HepG2 (cell line): Measurements from ENCODE around the gene PPP1R9A. TPM values are rescaled to one million over a fixed set of nuclear protein-coding genes. Genes with fewer than 3 reads are reported as not detected.

Experiments used
- ATAC-seq: fragments of 200-7000 bp; cut with Tn5 transposase; 3 replicates; pipeline ENCODE4 v1.9.1; 2020; ENCODE audit warnings: mild to moderate bottlenecking, moderate library complexity
- BruUV-seq: library from RNA; stranded (reverse); fragments of 400-500 nt; replicated peaks from 2 replicates; lab custom pipeline; 2021; lab: Mats Ljungman, UMichigan
- CTCF ChIA-PET: fragments of 300-600 bp; formaldehyde crosslinking; extraction: SDS; loops from one replicate; lab custom pipeline; 2021; ENCODE audit warnings: low total read pairs, inconsistent platforms, low intra/inter-chr PET ratio; lab: Yijun Ruan, JAX
- POLR2A ChIA-PET: fragments of 350-600 bp; sonication (Branson Sonifier 250); formaldehyde crosslinking; loops from one replicate; lab custom pipeline; 2020; ENCODE audit warnings: antibody characterized with exemption, inconsistent platforms; lab: Yijun Ruan, JAX
- DNase-seq: peaks from one replicate; pipeline ENCODE4 v3.0.0-alpha.2; 2015; ENCODE audit warnings: low spot score
- FAIRE-seq: peaks from 3 replicates; lab custom pipeline; 2011; peaks lifted over from hg19 to GRCh38; lab: Jason Lieb, UNC
- H2AFZ ChIP-seq: one replicate; pipeline ENCODE4 v1.6.1; 2011; ENCODE audit warnings: low read length, inconsistent platforms
- H3K27ac ChIP-seq: fragments of 300-600 bp; 3 replicates; pipeline ENCODE4 v1.8.0; 2011; ENCODE audit warnings: mixed run types, mild to moderate bottlenecking, mixed read lengths, low read length, inconsistent platforms; ENCODE audit not compliant: insufficient read depth; ENCODE audit errors: extremely low read length
- H3K27me3 ChIP-seq, 2 experiments: fragments of 200-600 bp in 1 of 2; 2 replicates in 1 of 2; 3 replicates in 1 of 2; pipeline versions ENCODE4 v1.6.0 to v1.8.0; 2011; ENCODE audit warnings: low read length in 2 of 2, mild to moderate bottlenecking in 2 of 2, moderate library complexity in 2 of 2, inconsistent platforms in 1 of 2; ENCODE audit not compliant: insufficient read depth in 2 of 2, control insufficient read depth in 1 of 2
- H3K36me3 ChIP-seq, 2 experiments: fragments of 200-600 bp in 1 of 2; replicated peaks in 1 of 2; 2 replicates in 1 of 2; 3 replicates in 1 of 2; pipeline versions ENCODE4 v1.5.1 to v1.8.0; 2011; ENCODE audit warnings: low read length in 2 of 2, inconsistent platforms in 1 of 2; ENCODE audit not compliant: insufficient read depth in 2 of 2, control insufficient read depth in 1 of 2
- H3K4me1 ChIP-seq: 2 replicates; pipeline ENCODE4 v1.5.1; 2012; ENCODE audit warnings: low read length, inconsistent platforms; ENCODE audit not compliant: insufficient read depth
- H3K4me2 ChIP-seq: 2 replicates; pipeline ENCODE4 v1.6.0; 2011; ENCODE audit warnings: low read depth, low read length, inconsistent platforms
- H3K4me3 ChIP-seq, 3 experiments: fragments of 200-600 bp in 1 of 3; sonication (generic), shearing (Covaris generic) in 1 of 3; replicated peaks in 1 of 3; 2 replicates each; pipeline ENCODE4 v1.5.1; 2011 to 2016; ENCODE audit warnings: low read length in 3 of 3, inconsistent platforms in 2 of 3, low read depth in 2 of 3, mild to moderate bottlenecking in 2 of 3, control low read depth in 1 of 3, mixed read lengths in 1 of 3; ENCODE audit not compliant: insufficient read depth in 1 of 3
- H3K79me2 ChIP-seq: one replicate; pipeline ENCODE4 v1.6.1; 2011; ENCODE audit warnings: low read length, inconsistent platforms; ENCODE audit not compliant: insufficient read depth
- H3K9ac ChIP-seq: 2 replicates; pipeline ENCODE4 v1.6.0; 2011; ENCODE audit warnings: mild to moderate bottlenecking, low read depth, low read length, inconsistent platforms; ENCODE audit not compliant: insufficient read depth
- H3K9me3 ChIP-seq: 2 replicates; pipeline ENCODE4 v1.5.1; 2012; ENCODE audit warnings: mild to moderate bottlenecking, low read length
- H4K20me1 ChIP-seq: 2 replicates; pipeline ENCODE4 v1.6.0; 2011; ENCODE audit warnings: inconsistent platforms, mild to moderate bottlenecking, low read length, moderate library complexity; ENCODE audit not compliant: insufficient read depth
- MAFK ChIP-seq, 2 experiments: IDR thresholded peaks in 1 of 2; conservative IDR thresholded peaks in 1 of 2; 2 replicates each; pipeline ENCODE4 v1.6.1; 2011; ENCODE audit warnings: improper control_type of control experiment in 2 of 2, low read length in 2 of 2
- TAF15 ChIP-seq: fragments of 200-400 bp; formaldehyde crosslinking; IDR thresholded peaks from one replicate; pipeline ENCODE4 v1.6.1; 2018; ENCODE audit warnings: mild to moderate bottlenecking, low read depth, low read length; ENCODE audit not compliant: poor library complexity, severe bottlenecking
- THAP8 ChIP-seq: sonication (generic); formaldehyde crosslinking; IDR thresholded peaks from 2 replicates; pipeline ENCODE4 v1.5.1; 2020; ENCODE audit warnings: missing genetic modification reagents, mild to moderate bottlenecking, borderline replicate concordance
- YEATS4 ChIP-seq: sonication (generic); formaldehyde crosslinking; IDR thresholded peaks from 2 replicates; pipeline ENCODE4 v1.4.0; 2020; ENCODE audit warnings: missing genetic modification reagents, borderline replicate concordance
- ZFP91 ChIP-seq: sonication (generic); formaldehyde crosslinking; IDR thresholded peaks from 2 replicates; pipeline ENCODE4 v1.9.0; 2022; ENCODE audit warnings: missing genetic modification reagents, mild to moderate bottlenecking, borderline replicate concordance
- ZNF761 ChIP-seq: sonication (generic); formaldehyde crosslinking; conservative IDR thresholded peaks from 2 replicates; pipeline ENCODE4 v1.4.0; 2020; ENCODE audit warnings: mild to moderate bottlenecking, missing genetic modification reagents
- WGBS: methylation state at CpG from one replicate; pipeline ENCODE4 v1.1.6; 2017; ENCODE audit warnings: low lambda C conversion rate; 5-methylcytosine and 5-hydroxymethylcytosine counted together
- in situ Hi-C: cut with HindIII; loops from 2 replicates; pipeline ENCODE4 v1.10.0; 2017; ENCODE audit warnings: low pct_unique_long_range_greater_than_20kb; ENCODE audit not compliant: extremely low pct_ligation_motif_present
- intact Hi-C: fragments of 100-400 bp; cut with micrococcal nuclease; formaldehyde crosslinking; loops from one replicate; pipeline ENCODE4 v1.10.0; 2022; ENCODE audit not compliant: unreplicated experiment
- polyA plus RNA-seq, 8 experiments: library from polyadenylated mRNA; depleted of rRNA in 3 of 8; stranded (reverse) in 7 of 8; unstranded in 1 of 8; fragments of >200 nt; fragmentation: Illumina TruSeq in 4 of 8; extraction: Trizol in 4 of 8; gene quantifications; 2 replicates each; pipeline versions ENCODE4 v1.2.1 to v1.2.3, GENCODE V29; 2011 to 2016; ENCODE audit warnings: low read depth in 4 of 8, missing spikeins in 1 of 8, mixed read lengths in 1 of 8; ENCODE audit not compliant: insufficient read depth in 1 of 8
- total RNA-seq, 5 experiments: library from RNA; depleted of rRNA; stranded (reverse); fragments of >200 nt; fragmentation: Illumina TruSeq; extraction: Trizol; gene quantifications; 2 replicates each; pipeline ENCODE4 v1.2.3, GENCODE V29; 2016; ENCODE audit warnings: low read depth in 1 of 5

The PPP1R9A gene
- total and polyA plus RNA-seq, 2 of the 13 experiments (the other 11 are each of a cell fraction or from before 2014, with no cell fraction given) = 11.4 to 31.9 TPM

DNA sequence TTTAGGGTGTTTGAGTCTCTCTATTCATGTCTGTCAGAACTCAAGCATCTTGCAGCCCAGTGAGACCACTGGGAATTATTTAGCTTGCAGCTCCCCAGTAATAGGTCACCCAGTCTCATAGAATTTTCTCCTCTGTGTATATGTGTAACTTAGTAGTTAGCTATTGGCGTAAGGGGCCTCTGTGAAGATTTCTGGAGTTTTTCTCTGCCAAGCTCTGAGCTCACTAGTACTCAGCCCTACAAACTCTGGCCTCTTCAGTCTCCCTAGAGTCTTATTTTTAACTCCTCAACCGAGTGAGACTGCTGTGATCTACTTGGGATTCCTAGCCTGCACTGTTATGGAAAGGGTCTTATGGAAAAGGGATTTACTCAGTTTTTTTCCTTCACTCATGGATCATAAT, 90.2 kb downstream of the PPP1R9A start:
- ChIA-PET CTCF (no interaction called here), POLR2A (no interaction called here)
- H3K4me2 ChIP-seq = no peak overlapping the region
- in situ Hi-C loops = no loop called here
- no TSS peak for BruUV-seq
- H3K79me2 ChIP-seq = peaks cover 26% of the 10 kb centered on the region
- H3K36me3 ChIP-seq = no peaks in the 10 kb centered on the region
- H3K9ac ChIP-seq = no peak overlapping the region
- no peak overlapping the region for H3K4me3 ChIP-seq
- intact Hi-C loops = no loop called here
- FAIRE-seq = no peak
- no peak overlapping the region for H3K27ac ChIP-seq
- TF ChIP-seq ZFP91 (CRISPR knock-in tag) = no peak
- H3K9me3 ChIP-seq = no peaks in the 10 kb centered on the region
- ATAC-seq = no peak; the same call in 2 of the 3 replicates
- no peaks in the 10 kb centered on the region for H3K27me3 ChIP-seq
- H2AFZ ChIP-seq = no peak overlapping the region
- H4K20me1 ChIP-seq = no peaks in the 10 kb centered on the region
- DNase-seq = no peak
- peaks cover 54% of the 10 kb centered on the region for H3K4me1 ChIP-seq
- WGBS = 93% methylated on average over 2 of the region's 2 CpGs

DNA sequence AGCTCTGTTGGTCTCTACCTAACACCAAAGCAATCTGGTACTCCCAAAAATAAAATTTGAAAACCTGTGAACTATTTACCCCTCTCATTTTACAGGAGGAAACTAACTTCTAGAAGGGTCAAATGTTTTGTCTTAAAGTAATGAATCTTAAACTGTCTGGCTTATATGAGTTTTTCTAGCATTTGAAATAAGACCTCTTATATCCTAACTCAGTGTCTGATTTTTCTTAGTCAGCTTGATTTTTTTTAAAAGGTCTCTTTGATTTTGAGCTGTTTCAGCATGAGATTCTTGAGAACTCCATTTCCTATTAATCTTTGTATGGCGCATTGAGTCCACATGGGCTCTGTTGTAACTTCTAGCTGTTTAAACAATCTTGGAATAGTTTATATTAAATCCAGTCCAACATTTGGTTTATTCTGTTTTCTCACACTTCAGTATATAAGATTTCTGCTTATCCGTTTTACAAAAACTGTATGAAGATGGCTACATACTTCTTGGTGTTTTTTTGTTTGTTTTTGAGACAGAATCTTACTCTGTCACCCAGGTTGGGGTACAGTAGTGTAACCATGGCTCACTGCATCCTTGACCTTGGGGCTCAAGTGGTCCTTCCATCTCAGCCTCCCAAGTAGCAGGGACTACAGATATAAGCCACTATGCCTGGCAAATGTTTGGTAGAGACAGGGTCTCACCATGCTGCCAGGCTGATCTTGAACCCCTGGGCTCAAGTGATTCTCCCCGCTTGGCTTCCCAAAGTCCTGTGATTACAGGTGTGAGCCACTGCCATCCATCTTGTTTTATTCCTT, 91.1 kb downstream of the PPP1R9A start:
- Histone ChIP-seq H3K36me3 (no peaks in the 10 kb centered on the region), H4K20me1 (no peaks in the 10 kb centered on the region), H3K27ac (no peak overlapping the region), H3K4me2 (no peak overlapping the region), H3K9me3 (no peaks in the 10 kb centered on the region), H3K4me1 (peaks cover 52% of the 10 kb centered on the region), H3K9ac (no peak overlapping the region), H3K79me2 (peaks cover 24% of the 10 kb centered on the region), H3K4me3 (no peak overlapping the region), H2AFZ (no peak overlapping the region), H3K27me3 (no peaks in the 10 kb centered on the region)
- CTCF ChIA-PET = no interaction called here
- in situ Hi-C loops (no loop called here), intact Hi-C loops (no loop called here)
- no TSS peak for BruUV-seq
- no peak for ATAC-seq
- WGBS = 97% methylated on average over 3 of the region's 3 CpGs
- POLR2A ChIA-PET = no interaction called here
- TF ChIP-seq THAP8 (CRISPR knock-in tag) (no peak), YEATS4 (CRISPR knock-in tag) (no peak), MAFK (conservative IDR thresholded peaks at IDR 0.05 in 1 of 2, IDR thresholded peaks at IDR 0.05 in 1 of 2; ENCODE audit: low read length in 2 of 2) (0 out of 4 replicates have a peak, but pooled peaks of 1 of the 2 experiments have one; percentile 11), TAF15 (no peak), ZNF761 (CRISPR knock-in tag) (no peak)
- no peak for DNase-seq
- no peak for FAIRE-seq
